H7 (cell line): Measurements from ENCODE around the gene USP6. TPM values are rescaled to one million over a fixed set of nuclear protein-coding genes. Genes with fewer than 3 reads are reported as not detected.
"Not testable (repeated sequence)": the region's sequence is repeated elsewhere in the genome, so short reads cannot be mapped to it uniquely, and the experiment has no call there.

Experiments
- DNase-seq: peaks from one replicate; pipeline ENCODE4 v3.0.0; 2012
- H3K27me3 ChIP-seq: 2 replicates; pipeline ENCODE4 v1.6.0; 2011; ENCODE audit warnings: mild to moderate bottlenecking, low read length; ENCODE audit not compliant: control insufficient read depth, insufficient read depth
- H3K36me3 ChIP-seq: replicated peaks from 2 replicates; pipeline ENCODE4 v1.5.1; 2011; ENCODE audit warnings: low read length; ENCODE audit not compliant: control insufficient read depth, insufficient read depth
- H3K4me3 ChIP-seq: 2 replicates; pipeline ENCODE4 v1.5.1; 2011; ENCODE audit warnings: low read depth, mild to moderate bottlenecking, control low read depth, low read length, moderate library complexity; ENCODE audit not compliant: insufficient read depth
- total RNA-seq: library from RNA; depleted of rRNA; stranded (reverse); fragments of >200 nt; shearing (Covaris generic); gene quantifications from 2 replicates; pipeline ENCODE4 v1.2.3, GENCODE V29; 2014

Gene USP6
- total RNA-seq, 1 experiment from 2014 or later: 0.03 TPM

DNA sequence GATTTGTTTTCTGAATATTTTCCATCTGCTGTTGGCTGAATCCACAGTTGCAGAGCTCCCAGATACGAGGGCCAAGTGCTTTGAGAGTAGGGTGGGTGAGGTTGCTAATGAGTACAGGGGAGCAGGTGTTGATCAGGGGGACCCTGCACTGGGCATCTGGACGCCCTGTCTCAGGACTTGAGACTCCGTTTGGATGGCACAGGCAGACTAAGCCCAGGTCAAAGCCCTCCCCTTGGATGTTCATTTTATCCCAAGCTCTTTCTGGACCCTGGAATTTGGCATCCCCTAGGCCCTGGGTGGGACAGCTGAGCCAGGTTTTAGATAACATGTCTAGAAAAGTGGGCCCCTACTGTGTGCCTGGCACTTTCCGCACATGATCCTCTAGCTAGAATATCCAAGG lies 12.1 kb downstream of the USP6 start:
- Histone ChIP-seq H3K4me3 (no peak overlapping the region), H3K36me3 (no peaks in the 10 kb centered on the region), H3K27me3 (peaks cover 4% of the 10 kb centered on the region)
- DNase-seq: no peak

DNA sequence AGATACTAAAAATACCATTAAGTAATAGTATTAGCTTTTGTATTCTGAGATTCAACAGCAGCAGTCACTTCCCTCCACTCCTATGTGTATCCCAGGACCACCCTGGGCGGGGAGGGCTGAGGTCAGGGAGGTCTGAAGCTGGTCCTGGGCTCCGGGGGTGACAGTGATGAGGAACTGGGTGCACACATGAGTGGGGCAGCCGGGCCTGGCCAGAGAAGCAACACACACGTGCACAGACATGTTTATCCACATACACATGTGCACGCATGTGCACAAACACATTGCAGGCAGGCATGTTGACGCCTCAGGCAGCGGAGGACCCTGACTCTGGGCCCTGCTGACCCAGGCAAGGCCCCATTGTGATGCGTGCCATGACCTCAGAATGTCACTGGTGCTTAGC lies 12.6 kb downstream of the USP6 start:
- H3K4me3 ChIP-seq, DNase-seq, H3K36me3 ChIP-seq, H3K27me3 ChIP-seq: not testable (repeated sequence)

DNA sequence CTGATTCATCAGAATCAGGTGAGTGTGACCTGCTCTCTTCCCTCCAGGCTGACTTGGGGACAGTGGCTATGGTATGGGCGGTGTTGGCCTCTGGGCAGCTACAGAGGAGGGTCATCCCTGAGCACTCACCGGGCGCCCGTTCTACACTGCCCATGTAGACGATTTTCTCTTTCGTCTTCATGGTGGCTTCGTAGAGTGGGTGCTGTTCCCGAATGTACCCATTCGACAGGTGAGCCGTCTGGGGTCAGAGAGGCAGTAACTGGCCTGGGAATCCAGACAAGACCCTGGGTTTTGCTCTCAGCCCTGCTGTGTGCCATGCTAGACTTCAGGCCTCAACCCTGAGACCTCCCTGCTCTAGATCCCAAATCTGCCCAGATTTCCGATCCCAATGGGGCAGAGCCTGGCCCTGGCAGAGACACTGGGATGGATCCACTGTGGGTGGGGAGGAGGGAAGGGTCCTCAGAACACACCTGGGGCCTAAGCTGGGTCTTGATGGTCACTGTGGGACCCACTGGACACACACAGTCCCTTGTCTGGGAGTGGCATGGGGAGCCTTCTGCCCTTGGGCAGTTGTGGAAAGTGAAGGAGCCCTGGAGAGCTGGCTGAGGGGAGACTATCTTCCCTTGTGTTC lies 13.2 kb downstream of the USP6 start:
- no peak for DNase-seq
- no peaks in the 10 kb centered on the region for H3K36me3 ChIP-seq

DNA sequence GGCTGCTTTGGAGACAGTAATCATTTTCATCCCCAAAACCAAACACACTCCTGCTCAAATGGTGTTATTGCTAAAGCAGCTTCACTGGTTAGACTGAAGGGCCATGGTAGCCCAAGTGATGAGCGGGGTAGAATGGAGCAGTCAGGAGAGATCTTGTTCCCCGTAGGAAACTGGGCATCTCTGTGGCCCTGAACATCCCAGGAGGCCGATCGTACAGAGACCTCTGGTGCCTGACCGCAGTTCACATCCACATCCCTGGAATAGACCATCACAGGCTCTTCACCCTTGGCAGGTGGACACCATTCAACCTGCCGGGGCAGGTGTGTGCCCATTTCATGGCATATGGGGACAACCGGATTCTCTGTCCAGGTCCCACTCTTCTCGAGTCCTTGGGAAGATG lies 13.9 kb downstream of the USP6 start:
- not testable (repeated sequence) for H3K4me3 ChIP-seq, H3K36me3 ChIP-seq

More for the DNA sequence above, 13.2 kb downstream of the USP6 start:
- Histone ChIP-seq H3K4me3 (no peak overlapping the region), H3K27me3 (no peaks in the 10 kb centered on the region; the same call in 1 of the 2 replicates)

DNA sequence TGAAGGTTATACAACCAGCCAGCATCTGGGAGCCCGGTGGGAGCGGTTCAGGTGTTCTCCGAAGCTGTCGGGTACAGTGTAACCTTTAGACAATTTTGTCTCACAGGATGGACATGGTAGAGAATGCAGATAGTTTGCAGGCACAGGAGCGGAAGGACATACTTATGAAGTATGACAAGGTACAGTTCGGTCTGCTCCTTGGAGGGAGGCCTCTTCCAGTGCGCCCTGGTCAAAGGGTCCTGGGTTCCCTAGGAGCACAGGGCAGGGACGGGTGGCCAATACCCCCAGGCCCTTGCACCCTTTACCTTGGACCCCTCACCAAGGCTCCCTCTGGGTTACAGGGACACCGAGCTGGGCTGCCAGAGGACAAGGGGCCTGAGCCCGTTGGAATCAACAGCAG lies 14.4 kb downstream of the USP6 start:
- not testable (repeated sequence) for H3K36me3 ChIP-seq, H3K4me3 ChIP-seq, DNase-seq, H3K27me3 ChIP-seq

More for the DNA sequence above, 13.9 kb downstream of the USP6 start:
- not testable (repeated sequence) for DNase-seq, H3K27me3 ChIP-seq

DNA sequence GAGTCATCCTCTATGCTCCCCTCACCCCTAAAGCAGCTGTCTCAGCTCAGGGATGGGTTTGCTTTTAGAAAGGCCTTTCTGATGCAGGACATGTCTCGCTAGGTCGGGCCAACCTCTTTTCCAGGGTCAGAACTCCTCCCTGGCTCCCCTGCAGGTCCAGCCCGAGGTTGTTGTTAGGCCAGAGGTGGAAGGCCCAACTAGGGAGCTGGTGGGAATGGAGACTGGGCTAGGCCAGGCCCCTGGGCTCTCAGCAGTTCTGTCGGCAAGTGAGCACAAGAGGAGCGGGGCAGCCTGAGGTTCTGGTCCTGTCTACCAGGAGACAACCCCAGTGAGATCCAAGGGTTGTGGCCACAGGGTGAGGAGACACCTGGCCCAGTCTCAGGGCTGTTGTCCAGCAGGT lies 14.9 kb downstream of the USP6 start:
- not testable (repeated sequence) for H3K4me3 ChIP-seq

DNA sequence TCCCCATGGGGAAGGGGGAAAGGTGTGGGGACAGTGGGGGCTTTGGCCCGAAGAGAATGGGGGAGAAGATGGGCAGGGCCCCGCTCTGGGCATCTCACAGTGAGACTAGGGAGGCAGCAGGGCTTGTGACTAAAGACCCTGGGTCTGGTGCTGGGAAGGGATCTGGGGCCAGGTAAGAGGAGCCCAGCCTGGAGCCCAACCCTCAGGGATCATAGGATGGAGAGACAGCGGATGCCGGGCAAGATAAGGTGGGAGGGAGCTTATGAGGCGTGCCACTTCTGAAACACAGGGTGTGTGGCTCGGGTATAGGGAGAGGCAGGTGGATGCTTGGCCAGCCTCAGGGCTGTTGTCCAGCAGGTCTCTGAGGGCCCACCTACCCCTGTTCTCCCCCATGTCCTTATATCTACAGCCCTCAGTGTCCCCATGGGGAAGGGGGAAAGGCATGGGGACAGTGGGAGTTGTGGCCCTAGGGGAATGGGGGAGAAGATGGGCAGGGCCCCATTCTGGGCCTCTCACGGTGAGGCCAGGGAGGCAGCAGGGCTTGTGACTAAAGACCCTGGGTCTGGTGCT lies 15.4 kb downstream of the USP6 start:
- DNase-seq: no peak
- no peaks in the 10 kb centered on the region; the same call in 1 of the 2 replicates for H3K27me3 ChIP-seq
- H3K36me3 ChIP-seq: no peaks in the 10 kb centered on the region
- no peak overlapping the region for H3K4me3 ChIP-seq

More for the DNA sequence above, 14.9 kb downstream of the USP6 start:
- not testable (repeated sequence) for H3K27me3 ChIP-seq, DNase-seq, H3K36me3 ChIP-seq

DNA sequence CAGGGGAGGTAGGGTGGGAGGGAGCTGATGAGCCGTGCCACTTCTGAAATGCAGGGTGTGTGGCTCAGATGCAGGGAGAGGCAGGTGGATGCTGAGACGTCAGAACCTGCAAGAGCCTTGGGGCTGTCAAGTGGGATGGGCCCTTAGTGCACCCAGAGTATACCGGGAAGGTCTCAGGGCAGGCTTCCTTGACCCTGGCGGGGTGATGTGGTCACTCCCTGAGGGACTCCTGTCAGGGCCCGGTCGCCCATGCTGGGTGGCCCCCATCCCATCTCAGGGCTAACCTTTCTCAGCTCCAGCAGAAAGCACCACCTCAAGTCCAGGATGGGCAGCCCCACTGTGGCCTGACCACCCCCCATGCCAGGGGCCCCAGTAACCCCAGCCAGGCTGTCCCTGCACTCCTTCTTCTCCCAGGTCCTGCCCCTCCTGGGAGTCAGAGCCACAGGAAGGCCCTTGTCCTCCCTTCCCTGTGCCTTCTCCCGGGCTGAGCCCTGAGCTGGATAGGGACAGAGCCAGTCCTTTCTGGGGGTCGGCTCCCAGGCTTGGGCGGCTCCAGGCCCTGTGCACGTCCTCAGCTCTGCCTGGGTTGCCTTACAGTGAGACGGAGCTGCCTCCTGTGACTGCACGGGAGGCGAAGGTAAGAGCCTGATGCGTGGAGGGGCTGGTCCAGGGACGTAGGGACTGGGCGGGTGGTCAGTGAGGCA lies 16.1 kb downstream of the USP6 start:
- not testable (repeated sequence) for H3K27me3 ChIP-seq, H3K4me3 ChIP-seq, H3K36me3 ChIP-seq, DNase-seq

DNA sequence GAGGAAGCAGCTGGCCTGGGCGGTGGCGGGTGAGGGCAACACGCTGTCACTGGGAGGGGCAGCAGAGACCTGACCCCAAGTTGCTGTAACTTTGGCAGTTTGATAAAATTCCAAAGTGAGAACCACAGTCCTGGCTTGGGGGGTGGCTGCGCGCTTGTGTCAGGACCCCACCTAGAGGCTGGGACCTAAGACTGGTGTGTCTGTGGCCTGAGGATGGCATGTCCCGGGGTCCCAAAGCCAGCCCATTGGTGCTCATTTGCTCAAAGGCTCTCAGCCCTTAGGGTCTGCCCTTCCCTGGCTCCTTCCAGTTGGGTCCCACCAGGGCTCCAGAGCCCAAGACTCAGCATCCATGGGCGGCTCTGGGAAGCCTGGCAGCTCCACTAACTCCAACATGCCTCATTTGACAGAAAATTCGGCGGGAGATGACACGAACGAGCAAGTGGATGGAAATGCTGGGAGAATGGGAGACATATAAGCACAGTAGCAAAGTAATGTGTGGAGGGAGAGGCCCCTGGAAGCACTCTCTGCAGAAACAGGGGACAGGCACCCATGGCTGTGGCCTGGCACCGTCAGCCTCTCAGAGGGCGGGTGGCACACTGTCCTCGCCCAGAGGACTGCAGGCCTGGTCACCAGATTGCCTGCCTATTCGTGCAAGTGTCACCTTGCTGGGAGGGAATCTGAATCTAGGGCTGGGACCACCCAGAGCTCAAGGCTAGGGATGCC lies 16.8 kb downstream of the USP6 start:
- not testable (repeated sequence) for H3K27me3 ChIP-seq, DNase-seq, H3K36me3 ChIP-seq, H3K4me3 ChIP-seq

DNA sequence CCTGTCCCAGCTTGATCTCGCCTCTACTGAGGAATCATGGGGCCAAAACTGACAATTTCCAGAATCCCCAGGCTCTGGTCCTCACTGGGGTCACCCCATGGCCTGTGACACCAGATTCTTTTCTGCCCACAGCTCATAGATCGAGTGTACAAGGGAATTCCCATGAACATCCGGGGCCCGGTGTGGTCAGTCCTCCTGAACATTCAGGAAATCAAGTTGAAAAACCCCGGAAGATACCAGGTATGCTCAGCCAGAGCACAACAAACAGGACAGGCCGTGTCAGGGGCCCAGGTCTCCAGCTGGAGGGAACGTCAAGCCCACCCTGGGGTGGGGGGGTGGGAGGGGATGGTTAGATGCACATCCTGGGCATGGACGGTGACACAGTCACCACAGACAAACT lies 17.5 kb downstream of the USP6 start:
- H3K36me3 ChIP-seq: no peaks in the 10 kb centered on the region
- no peaks in the 10 kb centered on the region for H3K27me3 ChIP-seq
- peak; percentile 16 for DNase-seq
- H3K4me3 ChIP-seq: no peak overlapping the region

DNA sequence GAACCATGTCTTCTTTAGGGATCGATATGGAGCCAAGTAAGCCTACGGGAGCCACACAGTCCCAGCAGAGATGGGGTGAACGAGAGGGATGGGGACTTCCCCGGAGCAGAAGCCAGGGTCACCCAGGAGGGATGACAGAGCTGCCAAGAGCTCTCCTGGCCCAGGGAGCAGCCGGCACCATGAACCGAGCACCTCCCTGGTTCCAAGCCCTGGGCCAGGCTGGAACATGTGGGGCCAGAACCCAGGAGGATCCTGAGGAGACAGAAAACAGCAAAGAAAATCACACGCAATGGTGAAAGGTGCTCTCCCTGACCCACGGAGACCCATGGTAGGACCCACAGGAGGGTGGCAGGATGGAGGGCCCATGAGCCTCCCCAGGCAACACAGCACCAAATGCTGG lies 18.1 kb downstream of the USP6 start:
- not testable (repeated sequence) for H3K4me3 ChIP-seq, H3K36me3 ChIP-seq, H3K27me3 ChIP-seq, DNase-seq

DNA sequence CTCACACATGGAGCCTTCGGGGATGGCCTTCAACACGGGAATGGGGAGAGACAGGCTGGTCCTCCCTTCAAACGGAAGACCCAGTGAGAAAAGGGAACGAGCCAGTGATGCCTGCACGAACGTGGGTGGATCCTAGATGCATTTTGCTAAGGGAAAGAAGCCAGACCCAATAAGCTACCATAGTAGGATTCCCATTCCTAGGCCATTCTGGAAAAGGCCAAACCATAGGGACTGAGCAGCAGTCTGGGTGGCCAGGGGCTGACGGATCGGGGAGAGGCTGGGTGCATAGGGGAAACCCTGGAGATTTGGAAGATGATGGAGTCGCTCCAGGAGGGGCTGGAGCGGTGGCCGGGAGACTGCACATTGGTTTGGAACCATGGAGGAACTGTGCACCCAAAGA lies 18.7 kb downstream of the USP6 start:
- H3K27me3 ChIP-seq, H3K4me3 ChIP-seq, DNase-seq, H3K36me3 ChIP-seq: not testable (repeated sequence)

DNA sequence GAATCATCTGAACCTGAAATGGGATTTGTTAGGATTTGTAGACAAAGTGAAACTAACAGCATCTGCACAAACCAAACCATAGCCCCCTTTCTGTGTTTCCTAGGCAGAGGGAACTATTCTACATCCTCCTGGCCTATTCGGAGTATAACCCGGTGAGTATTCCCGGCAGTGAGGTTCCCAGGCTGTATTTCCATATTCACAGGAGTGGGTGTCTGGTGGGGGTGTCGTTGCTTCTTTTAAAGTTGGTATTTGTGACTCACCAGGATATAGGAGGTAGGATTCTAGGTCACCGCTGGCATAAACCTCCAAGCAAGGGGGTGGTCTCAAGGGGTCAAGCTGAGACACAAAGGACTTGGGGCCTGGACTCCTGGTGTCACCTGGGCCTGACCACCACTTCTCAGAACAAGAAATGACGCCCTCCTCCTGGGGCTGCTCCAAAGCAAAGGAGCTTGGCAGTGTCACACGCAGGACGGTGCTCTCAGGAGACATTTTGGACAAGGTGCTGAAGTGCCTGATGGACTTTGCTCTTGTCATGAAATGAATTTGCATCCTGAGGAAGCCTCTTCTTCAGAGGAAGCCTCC lies 19.4 kb downstream of the USP6 start:
- not testable (repeated sequence) for H3K4me3 ChIP-seq, H3K36me3 ChIP-seq, H3K27me3 ChIP-seq
- peak; percentile 6 for DNase-seq

DNA sequence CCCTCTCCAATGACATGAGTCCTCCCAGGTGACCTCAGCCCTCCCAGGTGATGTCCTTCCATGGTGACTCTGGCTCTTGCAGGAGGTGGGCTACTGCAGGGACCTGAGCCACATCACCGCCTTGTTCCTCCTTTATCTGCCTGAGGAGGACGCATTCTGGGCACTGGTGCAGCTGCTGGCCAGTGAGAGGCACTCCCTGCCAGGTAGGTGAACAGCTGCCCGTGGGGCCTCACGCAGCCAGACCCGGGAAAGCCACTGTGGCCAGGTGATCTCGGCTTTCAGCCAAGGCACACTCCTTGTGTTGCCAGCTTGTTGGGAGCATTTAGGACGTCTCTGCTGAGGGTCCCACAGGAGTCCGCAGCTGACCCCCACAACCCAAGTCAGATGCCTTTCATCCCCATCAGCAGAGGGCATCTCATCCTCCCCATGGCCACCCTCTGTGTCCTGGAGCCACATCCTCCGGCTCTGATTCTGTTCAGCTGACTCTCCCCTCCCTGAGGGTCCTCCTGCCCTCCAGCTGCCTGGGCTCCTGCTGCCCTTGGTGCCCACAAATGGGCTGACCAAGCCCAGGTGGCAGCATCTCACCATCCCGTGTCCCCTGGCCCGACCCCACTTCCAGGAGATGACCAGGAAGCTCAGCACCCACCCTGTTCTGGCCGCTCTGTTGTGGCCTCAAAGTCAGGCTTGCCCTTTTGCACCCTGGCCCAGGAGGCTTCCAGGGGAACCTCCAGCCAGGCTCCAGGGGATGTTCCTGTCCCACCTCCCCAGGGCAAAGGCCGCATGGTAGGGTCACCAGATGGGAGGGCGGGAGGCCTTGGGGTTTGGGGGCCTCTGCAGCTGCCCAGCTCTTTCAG lies 20.1 kb downstream of the USP6 start:
- Histone ChIP-seq H3K4me3 (no peak overlapping the region), H3K36me3 (no peaks in the 10 kb centered on the region), H3K27me3 (no peaks in the 10 kb centered on the region)
- peak; percentile 14 for DNase-seq
